ENCODE measurements around the gene TAF11L2.
"Not testable (repeated sequence)": the region's sequence is repeated elsewhere in the genome, so short reads cannot be mapped to it uniquely, and the experiment has no call there.

The TAF11L2 gene

DNA sequence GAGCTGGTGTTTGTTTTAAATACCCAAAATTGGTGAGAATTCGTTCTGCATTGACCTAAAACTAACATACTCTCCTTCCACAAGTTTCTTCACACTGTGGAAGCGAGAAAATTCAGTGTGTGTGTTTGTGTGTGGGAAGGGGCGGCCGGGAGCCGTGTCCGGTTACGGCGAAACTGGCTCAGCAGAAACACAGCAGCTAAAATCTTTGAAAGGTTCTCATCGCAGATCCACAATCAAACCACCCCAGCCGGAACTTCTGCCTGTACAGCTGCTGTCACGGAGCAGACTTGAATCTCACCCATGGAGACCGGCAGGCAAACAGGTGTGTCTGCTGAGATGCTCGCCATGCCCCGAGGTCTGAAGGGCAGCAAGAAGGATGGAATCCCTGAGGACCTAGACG, 30.3 kb downstream of the TAF11L2 start, which contains the start of gene TAF11L6:
TAF11L6 (plus strand) TSS at position 301 of the 400 bp plus-strand sequence.
- DNase-seq = not testable (repeated sequence)
